HepG2 (cell line): Measurements from ENCODE around the gene MAB21L4. TPM values are rescaled to one million over a fixed set of nuclear protein-coding genes. Genes with fewer than 3 reads are reported as not detected.

Source experiments
- ATAD3A ChIP-seq: sonication (generic); formaldehyde crosslinking; IDR thresholded peaks from 2 replicates; pipeline ENCODE4 v1.4.0; 2020; ENCODE audit warnings: missing genetic modification reagents
- ATF4 ChIP-seq, 2 experiments: fragments of 450-650 bp in 1 of 2; sonication (generic) in 1 of 2; formaldehyde crosslinking; IDR thresholded peaks; 2 replicates each; pipeline versions ENCODE4 v1.5.0 to v1.8.0; 2020 to 2022; ENCODE audit warnings: mild to moderate bottlenecking in 1 of 2, missing genetic modification reagents in 1 of 2
- CERS6 ChIP-seq: sonication (generic); formaldehyde crosslinking; IDR thresholded peaks from 2 replicates; pipeline ENCODE4 v1.5.0; 2020; ENCODE audit warnings: missing genetic modification reagents
- FUBP1 ChIP-seq: sonication (generic); formaldehyde crosslinking; IDR thresholded peaks from 2 replicates; pipeline ENCODE4 v1.5.1; 2020; ENCODE audit warnings: missing genetic modification reagents, mild to moderate bottlenecking, borderline replicate concordance
- PHF5A ChIP-seq: IDR thresholded peaks from one replicate; pipeline ENCODE4 v1.6.1; 2018; ENCODE audit warnings: low read depth, missing genetic modification reagents; ENCODE audit not compliant: unreplicated experiment
- REXO4 ChIP-seq: sonication (generic); formaldehyde crosslinking; IDR thresholded peaks from 2 replicates; pipeline ENCODE4 v1.8.0; 2022; ENCODE audit warnings: missing genetic modification reagents, mild to moderate bottlenecking, borderline replicate concordance
- SMARCE1 ChIP-seq: fragments of 450-650 bp; IDR thresholded peaks from 2 replicates; pipeline ENCODE4 v1.6.1; 2017; ENCODE audit warnings: borderline replicate concordance
- ZNF543 ChIP-seq: sonication (generic); formaldehyde crosslinking; IDR thresholded peaks from 2 replicates; pipeline ENCODE4 v1.4.0; 2020; ENCODE audit warnings: mild to moderate bottlenecking, missing genetic modification reagents
- ZNF614 ChIP-seq: IDR thresholded peaks from 2 replicates; pipeline ENCODE4 v1.6.1; 2018; ENCODE audit warnings: missing biosample characterization, missing genetic modification reagents, inconsistent platforms, borderline replicate concordance
- polyA plus RNA-seq, 8 experiments: library from polyadenylated mRNA; depleted of rRNA in 3 of 8; stranded (reverse) in 7 of 8; unstranded in 1 of 8; fragments of >200 nt; fragmentation: Illumina TruSeq in 4 of 8; extraction: Trizol in 4 of 8; gene quantifications; 2 replicates each; pipeline versions ENCODE4 v1.2.1 to v1.2.3, GENCODE V29; 2011 to 2016; ENCODE audit warnings: low read depth in 4 of 8, missing spikeins in 1 of 8, mixed read lengths in 1 of 8; ENCODE audit not compliant: insufficient read depth in 1 of 8
- total RNA-seq, 5 experiments: library from RNA; depleted of rRNA; stranded (reverse); fragments of >200 nt; fragmentation: Illumina TruSeq; extraction: Trizol; gene quantifications; 2 replicates each; pipeline ENCODE4 v1.2.3, GENCODE V29; 2016; ENCODE audit warnings: low read depth in 1 of 5
- TF ChIP-seq, protein P1 (sequence below): sonication (generic); formaldehyde crosslinking; conservative IDR thresholded peaks from 2 replicates; pipeline ENCODE4 v1.8.0; 2022; ENCODE audit warnings: mild to moderate bottlenecking, moderate library complexity, missing genetic modification reagents
- TF ChIP-seq, protein P2 (sequence below): sonication (generic); formaldehyde crosslinking; IDR thresholded peaks from 2 replicates; pipeline ENCODE4 v1.4.0; 2020; ENCODE audit warnings: missing genetic modification reagents, mild to moderate bottlenecking, borderline replicate concordance
- TF ChIP-seq, protein P3 (sequence below): sonication (generic); formaldehyde crosslinking; IDR thresholded peaks from 2 replicates; pipeline ENCODE4 v1.8.0; 2022; ENCODE audit warnings: mild to moderate bottlenecking, missing genetic modification reagents, moderate library complexity
- TF ChIP-seq, protein P4 (sequence below): sonication (generic); formaldehyde crosslinking; IDR thresholded peaks from 2 replicates; pipeline ENCODE4 v1.5.1; 2020; ENCODE audit warnings: mild to moderate bottlenecking, missing genetic modification reagents

The MAB21L4 gene
- total and polyA plus RNA-seq, 2 of the 13 experiments (the other 11 are each of a cell fraction or from before 2014, with no cell fraction given), result 3.0 to 14.0 TPM

GRCh38 chr2:240857039-240858008 lies 38.6 kb downstream of the MAB21L4 start (continued):
- TF ChIP-seq, protein P1, sequence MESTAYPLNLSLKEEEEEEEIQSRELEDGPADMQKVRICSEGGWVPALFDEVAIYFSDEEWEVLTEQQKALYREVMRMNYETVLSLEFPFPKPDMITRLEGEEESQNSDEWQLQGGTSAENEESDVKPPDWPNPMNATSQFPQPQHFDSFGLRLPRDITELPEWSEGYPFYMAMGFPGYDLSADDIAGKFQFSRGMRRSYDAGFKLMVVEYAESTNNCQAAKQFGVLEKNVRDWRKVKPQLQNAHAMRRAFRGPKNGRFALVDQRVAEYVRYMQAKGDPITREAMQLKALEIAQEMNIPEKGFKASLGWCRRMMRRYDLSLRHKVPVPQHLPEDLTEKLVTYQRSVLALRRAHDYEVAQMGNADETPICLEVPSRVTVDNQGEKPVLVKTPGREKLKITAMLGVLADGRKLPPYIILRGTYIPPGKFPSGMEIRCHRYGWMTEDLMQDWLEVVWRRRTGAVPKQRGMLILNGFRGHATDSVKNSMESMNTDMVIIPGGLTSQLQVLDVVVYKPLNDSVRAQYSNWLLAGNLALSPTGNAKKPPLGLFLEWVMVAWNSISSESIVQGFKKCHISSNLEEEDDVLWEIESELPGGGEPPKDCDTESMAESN (CRISPR knock-in tag), result peak; percentile 99
- peak; percentile 81 to 99; a peak in 3 of 4 replicates for TF ChIP-seq ATF4 (CRISPR knock-in tag; IDR thresholded peaks at IDR 0.05)
- TF ChIP-seq, protein P2, sequence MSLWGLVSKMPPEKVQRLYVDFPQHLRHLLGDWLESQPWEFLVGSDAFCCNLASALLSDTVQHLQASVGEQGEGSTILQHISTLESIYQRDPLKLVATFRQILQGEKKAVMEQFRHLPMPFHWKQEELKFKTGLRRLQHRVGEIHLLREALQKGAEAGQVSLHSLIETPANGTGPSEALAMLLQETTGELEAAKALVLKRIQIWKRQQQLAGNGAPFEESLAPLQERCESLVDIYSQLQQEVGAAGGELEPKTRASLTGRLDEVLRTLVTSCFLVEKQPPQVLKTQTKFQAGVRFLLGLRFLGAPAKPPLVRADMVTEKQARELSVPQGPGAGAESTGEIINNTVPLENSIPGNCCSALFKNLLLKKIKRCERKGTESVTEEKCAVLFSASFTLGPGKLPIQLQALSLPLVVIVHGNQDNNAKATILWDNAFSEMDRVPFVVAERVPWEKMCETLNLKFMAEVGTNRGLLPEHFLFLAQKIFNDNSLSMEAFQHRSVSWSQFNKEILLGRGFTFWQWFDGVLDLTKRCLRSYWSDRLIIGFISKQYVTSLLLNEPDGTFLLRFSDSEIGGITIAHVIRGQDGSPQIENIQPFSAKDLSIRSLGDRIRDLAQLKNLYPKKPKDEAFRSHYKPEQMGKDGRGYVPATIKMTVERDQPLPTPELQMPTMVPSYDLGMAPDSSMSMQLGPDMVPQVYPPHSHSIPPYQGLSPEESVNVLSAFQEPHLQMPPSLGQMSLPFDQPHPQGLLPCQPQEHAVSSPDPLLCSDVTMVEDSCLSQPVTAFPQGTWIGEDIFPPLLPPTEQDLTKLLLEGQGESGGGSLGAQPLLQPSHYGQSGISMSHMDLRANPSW (CRISPR knock-in tag), result peak; percentile 94; the same call in 1 of the 2 replicates
- TF ChIP-seq REXO4 (CRISPR knock-in tag), result no peak
- TF ChIP-seq, protein P3, sequence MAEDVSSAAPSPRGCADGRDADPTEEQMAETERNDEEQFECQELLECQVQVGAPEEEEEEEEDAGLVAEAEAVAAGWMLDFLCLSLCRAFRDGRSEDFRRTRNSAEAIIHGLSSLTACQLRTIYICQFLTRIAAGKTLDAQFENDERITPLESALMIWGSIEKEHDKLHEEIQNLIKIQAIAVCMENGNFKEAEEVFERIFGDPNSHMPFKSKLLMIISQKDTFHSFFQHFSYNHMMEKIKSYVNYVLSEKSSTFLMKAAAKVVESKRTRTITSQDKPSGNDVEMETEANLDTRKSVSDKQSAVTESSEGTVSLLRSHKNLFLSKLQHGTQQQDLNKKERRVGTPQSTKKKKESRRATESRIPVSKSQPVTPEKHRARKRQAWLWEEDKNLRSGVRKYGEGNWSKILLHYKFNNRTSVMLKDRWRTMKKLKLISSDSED, result peak; percentile 85; the same call in 1 of the 2 replicates
- peak; percentile 66 for TF ChIP-seq PHF5A
- TF ChIP-seq ATAD3A, result no peak
- peak; percentile 96 for TF ChIP-seq ZNF543 (CRISPR knock-in tag)
- no peak for TF ChIP-seq SMARCE1
- no peak; the same call in 1 of the 2 replicates for TF ChIP-seq FUBP1 (CRISPR knock-in tag)
- TF ChIP-seq CERS6 (CRISPR knock-in tag), result no peak
- peak; percentile 82 for TF ChIP-seq ZNF614 (CRISPR knock-in tag)
- TF ChIP-seq, protein P4, sequence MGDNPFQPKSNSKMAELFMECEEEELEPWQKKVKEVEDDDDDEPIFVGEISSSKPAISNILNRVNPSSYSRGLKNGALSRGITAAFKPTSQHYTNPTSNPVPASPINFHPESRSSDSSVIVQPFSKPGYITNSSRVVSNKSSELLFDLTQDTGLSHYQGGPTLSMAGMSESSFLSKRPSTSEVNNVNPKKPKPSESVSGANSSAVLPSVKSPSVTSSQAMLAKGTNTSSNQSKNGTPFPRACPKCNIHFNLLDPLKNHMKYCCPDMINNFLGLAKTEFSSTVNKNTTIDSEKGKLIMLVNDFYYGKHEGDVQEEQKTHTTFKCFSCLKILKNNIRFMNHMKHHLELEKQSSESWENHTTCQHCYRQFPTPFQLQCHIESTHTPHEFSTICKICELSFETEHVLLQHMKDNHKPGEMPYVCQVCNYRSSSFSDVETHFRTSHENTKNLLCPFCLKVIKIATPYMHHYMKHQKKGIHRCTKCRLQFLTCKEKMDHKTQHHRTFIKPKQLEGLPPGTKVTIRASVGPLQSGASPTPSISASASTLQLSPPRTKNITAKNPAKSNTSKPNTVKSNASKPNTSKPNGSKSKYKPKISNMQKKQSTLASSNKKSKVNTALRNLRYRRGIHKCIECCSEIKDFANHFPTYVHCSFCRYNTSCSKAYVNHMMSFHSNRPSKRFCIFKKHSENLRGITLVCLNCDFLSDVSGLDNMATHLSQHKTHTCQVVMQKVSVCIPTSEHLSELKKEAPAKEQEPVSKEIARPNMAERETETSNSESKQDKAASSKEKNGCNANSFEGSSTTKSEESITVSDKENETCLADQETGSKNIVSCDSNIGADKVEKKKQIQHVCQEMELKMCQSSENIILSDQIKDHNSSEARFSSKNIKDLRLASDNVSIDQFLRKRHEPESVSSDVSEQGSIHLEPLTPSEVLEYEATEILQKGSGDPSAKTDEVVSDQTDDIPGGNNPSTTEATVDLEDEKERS (CRISPR knock-in tag), result peak; percentile 98
